ENCODE results near the gene SOX18.

DNA sequence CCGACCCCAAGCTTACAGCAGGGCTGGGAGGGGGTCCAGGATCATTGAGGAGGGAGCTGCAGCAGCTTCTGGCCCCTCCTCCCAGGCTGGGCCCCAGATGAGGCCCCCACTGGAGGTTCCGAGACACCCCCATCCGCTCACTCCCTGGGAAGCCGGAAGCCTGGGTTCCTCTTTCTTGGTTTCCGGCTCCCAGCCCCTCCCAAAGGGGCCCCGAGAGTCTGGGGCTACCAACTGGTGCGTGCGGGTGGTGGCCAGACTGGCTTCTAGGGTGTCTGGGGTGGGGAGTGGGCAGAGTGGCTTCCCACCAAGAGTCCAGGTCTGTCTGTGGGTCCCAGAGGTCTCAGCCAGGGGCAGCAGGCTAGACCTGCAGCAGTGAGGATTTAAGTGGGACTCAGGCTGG lies 27.7 kb upstream of the SOX18 start:
- TF ChIP-seq, protein P1, sequence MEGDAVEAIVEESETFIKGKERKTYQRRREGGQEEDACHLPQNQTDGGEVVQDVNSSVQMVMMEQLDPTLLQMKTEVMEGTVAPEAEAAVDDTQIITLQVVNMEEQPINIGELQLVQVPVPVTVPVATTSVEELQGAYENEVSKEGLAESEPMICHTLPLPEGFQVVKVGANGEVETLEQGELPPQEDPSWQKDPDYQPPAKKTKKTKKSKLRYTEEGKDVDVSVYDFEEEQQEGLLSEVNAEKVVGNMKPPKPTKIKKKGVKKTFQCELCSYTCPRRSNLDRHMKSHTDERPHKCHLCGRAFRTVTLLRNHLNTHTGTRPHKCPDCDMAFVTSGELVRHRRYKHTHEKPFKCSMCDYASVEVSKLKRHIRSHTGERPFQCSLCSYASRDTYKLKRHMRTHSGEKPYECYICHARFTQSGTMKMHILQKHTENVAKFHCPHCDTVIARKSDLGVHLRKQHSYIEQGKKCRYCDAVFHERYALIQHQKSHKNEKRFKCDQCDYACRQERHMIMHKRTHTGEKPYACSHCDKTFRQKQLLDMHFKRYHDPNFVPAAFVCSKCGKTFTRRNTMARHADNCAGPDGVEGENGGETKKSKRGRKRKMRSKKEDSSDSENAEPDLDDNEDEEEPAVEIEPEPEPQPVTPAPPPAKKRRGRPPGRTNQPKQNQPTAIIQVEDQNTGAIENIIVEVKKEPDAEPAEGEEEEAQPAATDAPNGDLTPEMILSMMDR (IDR thresholded peaks at IDR 0.05 in 8 of 11, conservative IDR thresholded peaks at IDR 0.05 in 3 of 11) = no peak
- TF ChIP-seq POLR2A (IDR thresholded peaks at IDR 0.05) = no peak

Data from spleen (tissue), 7 donors.